GM12878 (cell line): Measurements from ENCODE around the gene IRS1. TPM values are rescaled to one million over a fixed set of nuclear protein-coding genes. Genes with fewer than 3 reads are reported as not detected.

ENCODE experiments used
- ATAC-seq: fragments of 200-7000 bp; cut with Tn5 transposase; 3 replicates; pipeline ENCODE4 v1.9.1; 2020; ENCODE audit warnings: mild to moderate bottlenecking, moderate library complexity
- BruUV-seq: library from RNA; stranded (reverse); fragments of 400-500 nt; replicated peaks from 2 replicates; lab custom pipeline; 2021; lab: Mats Ljungman, UMichigan
- CTCF ChIA-PET: fragments of 300-600 bp; sonication (Branson Sonifier 250); formaldehyde crosslinking; extraction: SDS; loops from one replicate; lab custom pipeline; 2021; ENCODE audit warnings: inconsistent platforms; lab: Yijun Ruan, JAX
- POLR2A ChIA-PET: fragments of 350-600 bp; formaldehyde crosslinking; extraction: SDS; loops from one replicate; lab custom pipeline; 2021; ENCODE audit warnings: inconsistent platforms; lab: Charles Lee
- RAD21 ChIA-PET: fragments of 300-600 bp; sonication (Branson Sonifier 250); formaldehyde crosslinking; loops from one replicate; lab custom pipeline; 2023; ENCODE audit warnings: antibody characterized with exemption; ENCODE audit not compliant: unreplicated experiment; lab: Charles Lee
- SMC1A ChIA-PET: fragments of 300-600 bp; sonication (Branson Sonifier 250); formaldehyde crosslinking; loops from one replicate; lab custom pipeline; 2023; ENCODE audit not compliant: unreplicated experiment, uncharacterized antibody; lab: Charles Lee
- DNase-seq: peaks from one replicate; pipeline ENCODE4 v3.0.0-alpha.2; 2011; ENCODE audit warnings: low read depth, low spot score
- FAIRE-seq: peaks from 3 replicates; lab custom pipeline; 2011; peaks lifted over from hg19 to GRCh38; lab: Jason Lieb, UNC
- H2AFZ ChIP-seq: 2 replicates; pipeline ENCODE4 v1.6.0; 2011; ENCODE audit warnings: low read depth, low read length, control low read depth; ENCODE audit not compliant: control insufficient read depth
- H3K27ac ChIP-seq: 2 replicates; pipeline ENCODE4 v1.5.1; 2011; ENCODE audit warnings: control low read depth; ENCODE audit not compliant: control insufficient read depth, insufficient read depth
- H3K27me3 ChIP-seq, 2 experiments: replicated peaks in 1 of 2; 2 replicates each; pipeline versions ENCODE4 v1.6.0 to v1.6.1; 2011; ENCODE audit warnings: low read length in 1 of 2; ENCODE audit not compliant: control insufficient read depth in 2 of 2, insufficient read depth in 2 of 2
- H3K36me3 ChIP-seq, 2 experiments: 2 replicates each; pipeline ENCODE4 v1.5.1; 2011; ENCODE audit warnings: low read length in 1 of 2; ENCODE audit not compliant: control insufficient read depth in 2 of 2, insufficient read depth in 2 of 2
- H3K4me1 ChIP-seq: 2 replicates; pipeline ENCODE4 v1.6.1; 2011; ENCODE audit warnings: mild to moderate bottlenecking, low read length, moderate library complexity, mixed read lengths; ENCODE audit not compliant: control insufficient read depth, insufficient read depth
- H3K4me2 ChIP-seq: 2 replicates; pipeline ENCODE4 v1.6.0; 2011; ENCODE audit warnings: control low read depth; ENCODE audit not compliant: control insufficient read depth, insufficient read depth
- H3K4me3 ChIP-seq: fragments of 200-600 bp; sonication (generic); 2 replicates; pipeline ENCODE4 v1.5.1; 2016
- H3K79me2 ChIP-seq: 2 replicates; pipeline ENCODE4 v1.6.0; 2011; ENCODE audit warnings: low read length; ENCODE audit not compliant: control insufficient read depth, insufficient read depth
- H3K9ac ChIP-seq: 2 replicates; pipeline ENCODE4 v1.8.0; 2011; ENCODE audit warnings: low read length, control low read depth, mixed read lengths; ENCODE audit not compliant: control insufficient read depth, insufficient read depth
- H3K9me3 ChIP-seq: replicated peaks from 3 replicates; pipeline ENCODE4 v1.5.1; 2011; ENCODE audit warnings: mild to moderate bottlenecking, low read length; ENCODE audit not compliant: control insufficient read depth, insufficient read depth
- H4K20me1 ChIP-seq: 2 replicates; pipeline ENCODE4 v1.6.0; 2011; ENCODE audit not compliant: control insufficient read depth, insufficient read depth
- ATF7 ChIP-seq: fragments of 450-650 bp; IDR thresholded peaks from 2 replicates; pipeline ENCODE4 v1.6.1; 2016; ENCODE audit warnings: low read depth, mild to moderate bottlenecking
- BACH1 ChIP-seq: fragments of 450-650 bp; IDR thresholded peaks from 2 replicates; pipeline ENCODE4 v1.6.1; 2017; ENCODE audit warnings: mild to moderate bottlenecking, borderline replicate concordance
- DPF2 ChIP-seq: fragments of 450-650 bp; IDR thresholded peaks from 2 replicates; pipeline ENCODE4 v1.6.1; 2017; ENCODE audit warnings: mild to moderate bottlenecking
- EED ChIP-seq: sonication (generic); IDR thresholded peaks from 2 replicates; pipeline ENCODE4 v1.6.1; 2016; ENCODE audit warnings: antibody characterized with exemption, low read depth
- FOXM1 ChIP-seq: IDR thresholded peaks from 2 replicates; pipeline ENCODE4 v1.6.1; 2012; ENCODE audit warnings: low read depth, mild to moderate bottlenecking, inconsistent platforms, low read length, moderate library complexity
- GATAD2B ChIP-seq: fragments of 450-650 bp; conservative IDR thresholded peaks from 2 replicates; pipeline ENCODE4 v1.6.1; 2017; ENCODE audit warnings: low read depth, mild to moderate bottlenecking, moderate library complexity
- IKZF2 ChIP-seq, 2 experiments: fragments of 450-650 bp; IDR thresholded peaks; 2 replicates each; pipeline ENCODE4 v1.6.1; 2017; ENCODE audit warnings: mild to moderate bottlenecking in 2 of 2, moderate library complexity in 2 of 2
- LARP7 ChIP-seq: fragments of 450-650 bp; IDR thresholded peaks from 2 replicates; pipeline ENCODE4 v1.6.1; 2017; ENCODE audit warnings: mild to moderate bottlenecking
- MYC ChIP-seq: IDR thresholded peaks from 2 replicates; pipeline ENCODE4 v1.6.1; 2011; ENCODE audit warnings: mild to moderate bottlenecking, low read length, moderate library complexity, inconsistent platforms; ENCODE audit not compliant: insufficient read depth, insufficient replicate concordance, insufficient read length, severe bottlenecking
- NBN ChIP-seq: fragments of 450-650 bp; IDR thresholded peaks from 2 replicates; pipeline ENCODE4 v1.6.1; 2016
- NR2F1 ChIP-seq: fragments of 450-650 bp; conservative IDR thresholded peaks from 2 replicates; pipeline ENCODE4 v1.6.1; 2017; ENCODE audit warnings: mild to moderate bottlenecking
- POLR2AphosphoS2 ChIP-seq: IDR thresholded peaks from 2 replicates; pipeline ENCODE4 v1.6.1; 2011; ENCODE audit warnings: low read depth, mild to moderate bottlenecking, low read length, improper control_type of control experiment, moderate library complexity
- RB1 ChIP-seq: fragments of 450-650 bp; formaldehyde crosslinking; IDR thresholded peaks from 2 replicates; pipeline ENCODE4 v1.6.1; 2017; ENCODE audit warnings: mild to moderate bottlenecking, borderline replicate concordance
- TARDBP ChIP-seq: IDR thresholded peaks from 2 replicates; pipeline ENCODE4 v1.6.1; 2016; ENCODE audit warnings: borderline replicate concordance
- ZNF217 ChIP-seq: fragments of 450-650 bp; IDR thresholded peaks from 2 replicates; pipeline ENCODE4 v1.6.1; 2017; ENCODE audit warnings: antibody characterized with exemption, mild to moderate bottlenecking
- WGBS: methylation state at CpG from one replicate; pipeline ENCODE4 v1.1.6; 2016; ENCODE audit warnings: low lambda C conversion rate; ENCODE audit not compliant: insufficient replicate concordance, insufficient coverage; ENCODE audit errors: missing lambda C conversion rate; 5-methylcytosine and 5-hydroxymethylcytosine counted together
- in situ Hi-C: fragments of 300-500 bp; cut with MboI; formaldehyde crosslinking; loops from 9 replicates; pipeline ENCODE4 v1.14.3; 2018; ENCODE audit warnings: mixed read lengths
- intact Hi-C: fragments of 100-400 bp; cut with micrococcal nuclease; formaldehyde crosslinking; loops from one replicate; pipeline ENCODE4 v1.14.2; 2022; ENCODE audit not compliant: unreplicated experiment
- polyA plus RNA-seq, 11 experiments: library from polyadenylated mRNA; depleted of rRNA in 4 of 11; unstranded in 6 of 11; stranded (reverse) in 5 of 11; fragments of >200 nt; fragmentation: Nextera tagmentation in 4 of 11; fragmentation: Illumina TruSeq in 1 of 11; extraction: Ambion mirVana in 4 of 11; extraction: Trizol in 1 of 11; gene quantifications; 1 replicate in 1 of 11; 2 replicates in 10 of 11; pipeline versions ENCODE4 v1.2.1 to v1.2.3, GENCODE V29; 2011 to 2016; ENCODE audit warnings: inconsistent platforms in 2 of 11, missing spikeins in 2 of 11, low read depth in 1 of 11
- total RNA-seq, 4 experiments: library from RNA; depleted of rRNA in 3 of 4; stranded (reverse); fragments of >200 nt in 3 of 4; fragmentation: Illumina TruSeq in 1 of 4; extraction: Trizol in 1 of 4; gene quantifications; 2 replicates each; pipeline versions ENCODE4 v1.2.1 to v1.2.3, GENCODE V29; 2013 to 2021
- TF ChIP-seq, protein P1 (sequence below): fragments of 450-650 bp; IDR thresholded peaks from 2 replicates; pipeline ENCODE4 v1.6.1; 2018; ENCODE audit warnings: mild to moderate bottlenecking, low read depth, moderate library complexity; ENCODE audit not compliant: partially characterized antibody
- TF ChIP-seq, protein P2 (sequence below): IDR thresholded peaks from 2 replicates; pipeline ENCODE4 v1.6.1; 2012; ENCODE audit warnings: low read length, inconsistent platforms

IRS1 gene
- total and polyA plus RNA-seq, 10 of the 15 experiments (the other 5 are each of a cell fraction or from before 2014, with no cell fraction given) = 0.03 to 1.7 (median 0.34) TPM

DNA sequence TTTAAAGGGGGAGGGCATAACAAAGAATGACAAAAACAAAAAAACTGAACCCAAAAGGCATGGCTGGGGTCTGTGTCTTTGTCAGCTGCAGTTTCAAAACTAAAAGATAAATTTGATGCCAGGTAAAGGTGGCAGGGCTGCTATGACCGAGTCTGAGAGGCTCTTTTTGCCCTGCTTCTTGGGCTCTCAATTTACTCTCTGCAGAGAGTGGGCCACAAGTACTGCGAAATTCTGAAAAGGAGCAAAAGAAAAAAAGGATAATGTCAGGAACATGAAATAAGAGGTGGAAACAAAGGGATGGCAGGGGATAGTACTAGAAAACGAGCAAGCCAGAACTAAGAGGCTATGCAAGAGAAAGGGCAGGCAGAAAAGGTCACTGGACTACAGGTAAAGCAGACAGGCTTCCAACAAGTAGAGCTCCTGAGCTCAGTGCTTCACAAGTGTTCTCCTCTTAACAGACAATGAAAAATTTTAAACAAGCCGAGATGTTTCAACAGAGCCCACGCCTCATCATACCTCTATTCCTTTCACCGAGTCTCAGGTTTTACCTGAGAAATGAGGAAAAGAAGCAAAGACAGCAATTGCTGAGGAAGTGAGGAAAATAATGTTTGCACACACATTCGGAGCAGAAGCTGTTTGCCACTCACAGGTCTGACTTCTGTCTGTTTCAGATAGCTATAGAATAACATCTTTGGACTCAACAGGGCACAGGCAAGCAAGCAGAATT is 7.3 kb downstream of the IRS1 start (continued):
- TF ChIP-seq, protein P1, sequence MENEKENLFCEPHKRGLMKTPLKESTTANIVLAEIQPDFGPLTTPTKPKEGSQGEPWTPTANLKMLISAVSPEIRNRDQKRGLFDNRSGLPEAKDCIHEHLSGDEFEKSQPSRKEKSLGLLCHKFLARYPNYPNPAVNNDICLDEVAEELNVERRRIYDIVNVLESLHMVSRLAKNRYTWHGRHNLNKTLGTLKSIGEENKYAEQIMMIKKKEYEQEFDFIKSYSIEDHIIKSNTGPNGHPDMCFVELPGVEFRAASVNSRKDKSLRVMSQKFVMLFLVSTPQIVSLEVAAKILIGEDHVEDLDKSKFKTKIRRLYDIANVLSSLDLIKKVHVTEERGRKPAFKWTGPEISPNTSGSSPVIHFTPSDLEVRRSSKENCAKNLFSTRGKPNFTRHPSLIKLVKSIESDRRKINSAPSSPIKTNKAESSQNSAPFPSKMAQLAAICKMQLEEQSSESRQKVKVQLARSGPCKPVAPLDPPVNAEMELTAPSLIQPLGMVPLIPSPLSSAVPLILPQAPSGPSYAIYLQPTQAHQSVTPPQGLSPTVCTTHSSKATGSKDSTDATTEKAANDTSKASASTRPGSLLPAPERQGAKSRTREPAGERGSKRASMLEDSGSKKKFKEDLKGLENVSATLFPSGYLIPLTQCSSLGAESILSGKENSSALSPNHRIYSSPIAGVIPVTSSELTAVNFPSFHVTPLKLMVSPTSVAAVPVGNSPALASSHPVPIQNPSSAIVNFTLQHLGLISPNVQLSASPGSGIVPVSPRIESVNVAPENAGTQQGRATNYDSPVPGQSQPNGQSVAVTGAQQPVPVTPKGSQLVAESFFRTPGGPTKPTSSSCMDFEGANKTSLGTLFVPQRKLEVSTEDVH = no peak
- no peak for TF ChIP-seq EED
- TF ChIP-seq BACH1 = no peak
- TF ChIP-seq, protein P2, sequence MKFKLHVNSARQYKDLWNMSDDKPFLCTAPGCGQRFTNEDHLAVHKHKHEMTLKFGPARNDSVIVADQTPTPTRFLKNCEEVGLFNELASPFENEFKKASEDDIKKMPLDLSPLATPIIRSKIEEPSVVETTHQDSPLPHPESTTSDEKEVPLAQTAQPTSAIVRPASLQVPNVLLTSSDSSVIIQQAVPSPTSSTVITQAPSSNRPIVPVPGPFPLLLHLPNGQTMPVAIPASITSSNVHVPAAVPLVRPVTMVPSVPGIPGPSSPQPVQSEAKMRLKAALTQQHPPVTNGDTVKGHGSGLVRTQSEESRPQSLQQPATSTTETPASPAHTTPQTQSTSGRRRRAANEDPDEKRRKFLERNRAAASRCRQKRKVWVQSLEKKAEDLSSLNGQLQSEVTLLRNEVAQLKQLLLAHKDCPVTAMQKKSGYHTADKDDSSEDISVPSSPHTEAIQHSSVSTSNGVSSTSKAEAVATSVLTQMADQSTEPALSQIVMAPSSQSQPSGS = no peak
- no peak for TF ChIP-seq NBN

DNA sequence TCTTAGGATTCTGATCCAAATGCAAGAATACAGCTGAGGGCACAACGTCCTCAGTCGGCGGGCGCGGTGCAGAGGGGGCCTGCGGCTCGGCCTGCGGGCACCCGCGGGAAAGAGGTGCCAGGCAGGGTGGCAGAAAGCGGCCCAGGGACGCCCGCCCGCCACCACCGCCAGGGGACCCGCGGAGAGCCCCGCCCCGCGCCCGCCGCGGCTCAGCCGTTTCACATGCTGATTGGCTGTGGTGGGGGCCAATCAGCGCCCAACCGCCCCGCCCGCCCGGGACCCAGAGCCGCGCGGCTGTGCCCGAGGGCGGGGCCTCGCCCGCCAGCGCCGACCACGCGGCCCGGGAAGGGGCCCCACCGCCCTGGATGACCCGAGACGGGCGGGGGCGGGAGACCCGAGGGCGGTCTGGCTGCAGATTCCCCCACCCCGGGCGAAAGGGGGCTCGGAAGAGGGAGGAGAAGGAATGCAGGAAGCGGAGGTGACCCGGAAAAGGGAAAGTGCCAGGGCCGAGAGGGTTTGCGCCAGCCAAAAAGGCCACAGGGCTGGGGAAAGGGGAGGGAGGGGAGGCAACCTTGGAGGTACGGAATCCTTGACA is 8.0 kb downstream of the IRS1 start:
- WGBS = 0% methylated on average over 15 of the region's 56 CpGs
- peak; percentile 19 for DNase-seq
- Histone ChIP-seq H3K36me3 (no peaks in the 10 kb centered on the region), H3K9ac (peak overlapping the region; percentile 90), H3K27ac (peak overlapping the region; percentile 81), H4K20me1 (no peaks in the 10 kb centered on the region), H3K4me2 (peak overlapping the region; percentile 97), H3K79me2 (no peaks in the 10 kb centered on the region), H3K9me3 (no peaks in the 10 kb centered on the region), H3K27me3 (no peaks in the 10 kb centered on the region), H3K4me1 (peaks cover 6% of the 10 kb centered on the region), H2AFZ (peak overlapping the region; percentile 97), H3K4me3 (peak overlapping the region; percentile 63)
- intact Hi-C loops = no loop called here
- no peak for FAIRE-seq
- ChIA-PET SMC1A (interaction anchor here (0.6 to 5.3 kb wide), 4 partner anchors 17 to 1736 kb away, joined by 3 to 26 read pairs (median 4); no protein-coding TSS in a partner anchor), CTCF (interaction anchor here (1.0 to 2.1 kb wide), 3 partner anchors 9 to 495 kb away, joined by 3 to 11 read pairs (median 3); no protein-coding TSS in a partner anchor), RAD21 (interaction anchor here (1.0 kb wide), 1 partner anchor 11 kb away, joined by 3 read pairs; no protein-coding TSS in a partner anchor), POLR2A (no interaction called here)
- in situ Hi-C loops = no loop called here
- BruUV-seq = no TSS peak
- ATAC-seq = peak; percentile 100
- TF ChIP-seq DPF2 (peak; percentile 90), BACH1 (peak; percentile 59; the same call in 1 of the 2 replicates), GATAD2B (peak; percentile 90), IKZF2 (IDR thresholded peaks at IDR 0.05) (peak in 1 of 2 experiments; percentile 51; a peak in 1 of 4 replicates), MYC (peak; percentile 61), NR2F1 (peak; percentile 93), POLR2AphosphoS2 (0 out of 2 replicates have a peak, but pooled peaks have one; percentile 32), TARDBP (no peak), LARP7 (peak; percentile 60), ZNF217 (peak; percentile 49), FOXM1 (no peak), RB1 (0 out of 2 replicates have a peak, but pooled peaks have one; percentile 65), ATF7 (peak; percentile 51; the same call in 1 of the 2 replicates)
- TF ChIP-seq, protein P2 = no peak
